ENCODE measurements around the gene RNF150. TPM values are rescaled to one million over a fixed set of nuclear protein-coding genes. Genes with fewer than 3 reads are reported as not detected.

The RNF150 gene
- total RNA-seq, 4 donors from 2014 or later = 9.7 to 58.2 (median 36.6) TPM

DNA sequence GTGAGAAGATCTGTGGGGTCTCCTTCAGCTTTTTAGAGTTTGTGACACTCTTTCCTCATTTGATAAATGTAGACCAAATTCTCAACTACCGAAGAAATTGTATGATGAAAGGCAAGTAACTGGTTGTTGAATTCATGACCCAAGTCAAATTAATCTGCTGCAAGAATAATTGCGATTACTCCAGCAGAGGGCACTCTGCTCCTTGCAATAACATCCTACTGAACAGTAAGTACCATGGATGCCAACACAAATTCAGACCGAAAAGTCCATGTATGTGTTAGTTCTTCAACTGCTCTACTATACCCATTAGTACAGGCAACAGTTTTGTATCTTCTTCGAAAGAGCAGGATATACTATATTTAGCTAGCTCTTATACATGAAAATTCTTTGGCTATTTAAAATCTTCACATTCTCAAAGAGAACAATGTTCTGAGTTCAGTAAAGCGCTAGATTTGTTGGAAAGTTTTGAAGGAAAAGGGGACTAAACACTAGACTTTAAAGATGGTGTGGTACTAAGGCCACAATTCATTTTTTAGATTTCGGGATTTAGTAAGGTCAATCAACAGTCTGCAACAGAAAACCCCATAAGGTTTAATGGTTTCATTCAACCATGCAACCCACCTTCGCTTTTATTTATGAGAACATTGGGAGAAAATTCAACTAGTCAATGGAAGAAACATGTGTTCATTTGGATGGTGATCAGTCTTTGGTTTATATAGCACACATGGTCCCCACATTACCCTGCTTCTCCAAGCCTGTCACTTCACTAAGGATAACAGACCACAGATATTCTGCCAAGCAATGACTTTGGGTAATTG is 271.7 kb downstream of the RNF150 start:
- Histone ChIP-seq H3K27ac (no peak overlapping the region), H3K9me3 (no peaks in the 10 kb centered on the region), H3K27me3 (no peaks in the 10 kb centered on the region), H3K4me3 (no peak overlapping the region), H3K4me1 (no peaks in the 10 kb centered on the region), H3K36me3 (no peaks in the 10 kb centered on the region)
- DNase-seq = peak; percentile 58 to 85
- TF ChIP-seq POLR2A (IDR thresholded peaks at IDR 0.05) = no peak
- TF ChIP-seq, protein P1, sequence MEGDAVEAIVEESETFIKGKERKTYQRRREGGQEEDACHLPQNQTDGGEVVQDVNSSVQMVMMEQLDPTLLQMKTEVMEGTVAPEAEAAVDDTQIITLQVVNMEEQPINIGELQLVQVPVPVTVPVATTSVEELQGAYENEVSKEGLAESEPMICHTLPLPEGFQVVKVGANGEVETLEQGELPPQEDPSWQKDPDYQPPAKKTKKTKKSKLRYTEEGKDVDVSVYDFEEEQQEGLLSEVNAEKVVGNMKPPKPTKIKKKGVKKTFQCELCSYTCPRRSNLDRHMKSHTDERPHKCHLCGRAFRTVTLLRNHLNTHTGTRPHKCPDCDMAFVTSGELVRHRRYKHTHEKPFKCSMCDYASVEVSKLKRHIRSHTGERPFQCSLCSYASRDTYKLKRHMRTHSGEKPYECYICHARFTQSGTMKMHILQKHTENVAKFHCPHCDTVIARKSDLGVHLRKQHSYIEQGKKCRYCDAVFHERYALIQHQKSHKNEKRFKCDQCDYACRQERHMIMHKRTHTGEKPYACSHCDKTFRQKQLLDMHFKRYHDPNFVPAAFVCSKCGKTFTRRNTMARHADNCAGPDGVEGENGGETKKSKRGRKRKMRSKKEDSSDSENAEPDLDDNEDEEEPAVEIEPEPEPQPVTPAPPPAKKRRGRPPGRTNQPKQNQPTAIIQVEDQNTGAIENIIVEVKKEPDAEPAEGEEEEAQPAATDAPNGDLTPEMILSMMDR (IDR thresholded peaks at IDR 0.05) = peak; percentile 73 to 92 (median 86)
- intact Hi-C loops (cut with DNase I; ENCODE audit: low total_unique reads) = loop anchor here (2.0 kb wide), 1 partner anchor 273 kb away; no protein-coding TSS in a partner anchor

DNA sequence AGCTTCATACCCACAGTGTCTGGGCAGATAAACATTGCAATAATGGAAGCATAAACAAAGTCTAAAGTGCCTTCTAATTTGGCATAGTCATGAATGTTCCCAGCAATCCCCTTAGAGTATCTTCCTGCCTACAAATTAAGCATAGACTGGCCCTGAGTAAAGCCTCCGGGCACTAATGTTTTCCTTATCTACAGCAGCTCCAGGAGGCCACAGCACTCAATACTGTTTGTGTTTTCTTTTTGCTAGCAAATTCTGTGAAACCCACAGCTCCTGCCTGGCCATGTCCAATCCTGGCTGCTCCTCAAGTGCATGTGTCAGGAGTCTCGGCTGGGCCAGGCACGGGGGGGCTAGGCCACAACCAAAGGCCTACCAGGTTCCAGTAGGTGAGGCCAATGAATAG is 274.4 kb downstream of the RNF150 start:
- no peaks in the 10 kb centered on the region for H3K27me3 ChIP-seq
- DNase-seq = no peak
- no peaks in the 10 kb centered on the region for H3K4me1 ChIP-seq
- H3K9me3 ChIP-seq = no peaks in the 10 kb centered on the region
- H3K36me3 ChIP-seq = no peaks in the 10 kb centered on the region
- H3K4me3 ChIP-seq = no peak overlapping the region
- intact Hi-C loops (cut with DNase I; ENCODE audit: low total_unique reads) = no loop called here
- TF ChIP-seq, protein P1 (IDR thresholded peaks at IDR 0.05) = no peak
- no peak for TF ChIP-seq POLR2A (IDR thresholded peaks at IDR 0.05)
- H3K27ac ChIP-seq = no peak overlapping the region

DNA sequence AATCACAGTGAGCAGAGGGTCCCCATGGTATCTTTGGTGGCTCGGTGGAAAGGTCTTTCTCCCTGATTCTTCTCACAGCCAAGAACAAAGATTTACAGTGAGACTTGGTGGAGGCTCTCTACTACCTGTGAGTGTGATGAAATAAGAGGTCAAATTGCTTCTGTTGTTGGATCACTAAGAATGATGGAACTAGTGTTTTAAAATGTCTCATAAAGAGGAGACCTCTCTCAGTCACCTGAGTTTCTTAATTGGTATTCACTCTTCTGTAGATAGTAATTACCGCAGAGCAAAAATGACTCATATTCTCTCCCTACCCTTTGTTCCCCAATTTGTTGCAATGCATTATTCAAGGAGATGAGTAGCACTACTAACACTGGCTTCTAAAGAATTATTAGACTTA is 276.2 kb downstream of the RNF150 start:
- H3K9me3 ChIP-seq = no peaks in the 10 kb centered on the region
- H3K4me3 ChIP-seq = no peak overlapping the region
- no peaks in the 10 kb centered on the region for H3K4me1 ChIP-seq
- no peaks in the 10 kb centered on the region for H3K27me3 ChIP-seq
- no peak overlapping the region for H3K27ac ChIP-seq
- intact Hi-C loops (cut with DNase I; ENCODE audit: low total_unique reads) = no loop called here
- no peak for DNase-seq
- H3K36me3 ChIP-seq = no peaks in the 10 kb centered on the region
- TF ChIP-seq POLR2A (IDR thresholded peaks at IDR 0.05) = no peak
- TF ChIP-seq, protein P1 (IDR thresholded peaks at IDR 0.05) = no peak

DNA sequence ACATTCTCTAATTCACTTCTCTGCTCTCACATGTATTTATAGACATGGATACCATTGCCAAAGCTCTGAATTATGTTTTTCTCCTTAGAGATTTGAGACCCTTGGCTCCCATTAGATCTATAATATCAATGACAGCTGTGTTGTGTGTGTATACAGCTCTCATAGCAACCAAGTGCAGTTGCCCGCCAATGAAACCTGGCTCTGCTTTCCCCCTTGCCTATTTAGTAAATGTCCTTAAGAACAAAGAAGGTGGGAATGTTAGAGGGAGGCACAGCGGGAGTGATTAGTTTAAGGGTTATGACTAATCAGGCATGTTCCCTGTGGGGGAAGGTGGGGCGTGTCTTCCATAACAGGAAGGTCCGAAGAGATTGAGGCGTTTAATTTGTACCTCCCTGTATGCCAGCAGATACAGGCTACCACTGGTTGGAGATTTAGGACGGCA is 276.6 kb downstream of the RNF150 start:
- intact Hi-C loops (cut with DNase I; ENCODE audit: low total_unique reads) = no loop called here
- DNase-seq = peak; percentile 58 to 62
- Histone ChIP-seq H3K4me3 (no peak overlapping the region), H3K4me1 (no peaks in the 10 kb centered on the region), H3K27ac (no peak overlapping the region), H3K36me3 (no peaks in the 10 kb centered on the region), H3K27me3 (no peaks in the 10 kb centered on the region), H3K9me3 (no peaks in the 10 kb centered on the region)
- no peak for TF ChIP-seq POLR2A (IDR thresholded peaks at IDR 0.05)
- TF ChIP-seq, protein P1 (IDR thresholded peaks at IDR 0.05) = no peak

DNA sequence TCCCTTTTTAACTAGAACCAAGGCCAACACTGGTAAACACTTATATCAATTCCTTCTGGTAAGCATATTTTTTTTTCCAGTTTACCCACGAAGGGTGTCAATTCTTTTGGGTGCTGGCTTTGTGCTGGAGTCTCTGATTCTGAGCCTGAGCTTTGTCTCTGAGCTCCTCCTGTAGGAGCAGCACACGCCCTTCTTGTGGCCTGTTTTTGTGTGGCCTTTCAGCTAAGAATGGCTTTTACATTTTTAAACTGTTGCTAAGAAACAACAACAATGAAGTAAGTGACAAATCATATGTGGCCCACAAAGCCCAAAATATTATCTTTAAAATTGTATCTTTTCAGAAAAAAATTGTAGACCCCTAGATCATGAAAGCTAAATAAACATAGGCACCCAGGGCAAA is 279.1 kb downstream of the RNF150 start:
- intact Hi-C loops (cut with DNase I; ENCODE audit: low total_unique reads) = no loop called here
- Histone ChIP-seq H3K4me1 (no peaks in the 10 kb centered on the region), H3K27me3 (no peaks in the 10 kb centered on the region), H3K4me3 (no peak overlapping the region), H3K36me3 (no peaks in the 10 kb centered on the region), H3K9me3 (no peaks in the 10 kb centered on the region), H3K27ac (no peak overlapping the region)
- no peak for DNase-seq
- no peak for TF ChIP-seq POLR2A (IDR thresholded peaks at IDR 0.05)
- TF ChIP-seq, protein P1 (IDR thresholded peaks at IDR 0.05) = no peak

All from uterus (tissue), 4 donors.